Brain microvascular endothelial cell (primary cell): ENCODE results near the gene PLCG2.
A peak's percentile ranks its signal among the peaks of the same experiment; 100 is the strongest.
"Not testable (repeated sequence)": the region's sequence is repeated elsewhere in the genome, so short reads cannot be mapped to it uniquely, and the experiment has no call there.

Experiments used
- DNase-seq: peaks from one replicate; pipeline ENCODE4 v3.0.0-alpha.2; 2020
- H3K27ac ChIP-seq: fragments of 250-450 bp; sonication (Bioruptor Pico); 2 replicates; pipeline ENCODE4 v1.5.1; 2020; ENCODE audit warnings: mild to moderate bottlenecking, moderate library complexity
- H3K27me3 ChIP-seq: fragments of 250-450 bp; sonication (Bioruptor Pico); replicated peaks from 2 replicates; pipeline ENCODE4 v1.5.1; 2020; ENCODE audit warnings: mild to moderate bottlenecking
- H3K36me3 ChIP-seq: fragments of 250-450 bp; sonication (Bioruptor Pico); replicated peaks from 2 replicates; pipeline ENCODE4 v1.5.1; 2020; ENCODE audit warnings: mild to moderate bottlenecking
- H3K4me3 ChIP-seq: 2 replicates; pipeline ENCODE4 v1.5.1; 2011; ENCODE audit warnings: low read depth, mild to moderate bottlenecking, control low read depth, low read length, moderate library complexity
- in situ Hi-C: cut with HindIII; loops from 2 replicates; pipeline ENCODE4 v1.10.0; 2017; ENCODE audit warnings: low sequenced_read_pairs, low pct_ligation_motif_present
- TF ChIP-seq, protein P1 (sequence below): IDR thresholded peaks from 2 replicates; pipeline ENCODE4 v1.5.1; 2011; ENCODE audit warnings: low read depth, mild to moderate bottlenecking, moderate library complexity, low read length, control low read depth, inconsistent platforms; ENCODE audit errors: missing control alignments

The PLCG2 gene

DNA sequence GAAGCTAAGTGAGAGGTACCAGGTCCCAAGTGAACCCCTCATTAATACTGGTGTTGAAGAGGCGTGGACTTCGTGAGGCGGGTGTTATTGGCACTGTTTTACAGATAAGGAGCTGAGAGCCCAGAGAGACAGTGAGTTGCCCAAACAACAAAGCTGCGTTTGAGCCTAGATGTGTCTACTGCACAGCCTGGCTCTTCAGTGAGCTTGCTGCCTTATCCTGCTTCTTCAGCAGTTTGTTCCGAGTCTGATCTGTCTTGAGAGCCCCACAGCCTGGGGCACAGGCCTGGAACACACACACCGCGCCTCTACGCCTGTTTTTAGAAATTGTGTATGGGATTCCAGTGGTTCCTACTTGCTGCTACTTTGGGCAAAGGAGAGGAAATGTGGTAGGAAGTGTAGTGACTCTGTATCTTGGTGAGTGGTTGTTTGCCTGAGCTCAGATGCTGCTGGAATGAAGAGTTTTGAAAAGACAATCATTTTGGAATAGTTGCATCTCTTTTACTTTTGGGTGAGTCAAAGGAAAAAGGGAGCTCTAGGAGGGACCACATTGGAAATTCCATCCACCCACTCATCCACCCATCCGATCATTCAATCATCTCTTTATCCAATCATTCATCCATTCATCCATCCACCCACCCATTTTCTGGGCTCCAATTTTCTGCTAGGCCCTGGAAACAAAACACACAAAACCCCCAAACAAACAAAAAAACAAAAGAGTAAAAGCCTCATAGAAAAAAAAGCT, 22.3 kb upstream of the PLCG2 start:
- TF ChIP-seq, protein P1, sequence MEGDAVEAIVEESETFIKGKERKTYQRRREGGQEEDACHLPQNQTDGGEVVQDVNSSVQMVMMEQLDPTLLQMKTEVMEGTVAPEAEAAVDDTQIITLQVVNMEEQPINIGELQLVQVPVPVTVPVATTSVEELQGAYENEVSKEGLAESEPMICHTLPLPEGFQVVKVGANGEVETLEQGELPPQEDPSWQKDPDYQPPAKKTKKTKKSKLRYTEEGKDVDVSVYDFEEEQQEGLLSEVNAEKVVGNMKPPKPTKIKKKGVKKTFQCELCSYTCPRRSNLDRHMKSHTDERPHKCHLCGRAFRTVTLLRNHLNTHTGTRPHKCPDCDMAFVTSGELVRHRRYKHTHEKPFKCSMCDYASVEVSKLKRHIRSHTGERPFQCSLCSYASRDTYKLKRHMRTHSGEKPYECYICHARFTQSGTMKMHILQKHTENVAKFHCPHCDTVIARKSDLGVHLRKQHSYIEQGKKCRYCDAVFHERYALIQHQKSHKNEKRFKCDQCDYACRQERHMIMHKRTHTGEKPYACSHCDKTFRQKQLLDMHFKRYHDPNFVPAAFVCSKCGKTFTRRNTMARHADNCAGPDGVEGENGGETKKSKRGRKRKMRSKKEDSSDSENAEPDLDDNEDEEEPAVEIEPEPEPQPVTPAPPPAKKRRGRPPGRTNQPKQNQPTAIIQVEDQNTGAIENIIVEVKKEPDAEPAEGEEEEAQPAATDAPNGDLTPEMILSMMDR, result no peak
- no peak for DNase-seq
- Histone ChIP-seq H3K4me3 (no peak overlapping the region), H3K27me3 (no peaks in the 10 kb centered on the region), H3K36me3 (no peaks in the 10 kb centered on the region), H3K27ac (no peak overlapping the region)
- in situ Hi-C loops, result no loop called here

DNA sequence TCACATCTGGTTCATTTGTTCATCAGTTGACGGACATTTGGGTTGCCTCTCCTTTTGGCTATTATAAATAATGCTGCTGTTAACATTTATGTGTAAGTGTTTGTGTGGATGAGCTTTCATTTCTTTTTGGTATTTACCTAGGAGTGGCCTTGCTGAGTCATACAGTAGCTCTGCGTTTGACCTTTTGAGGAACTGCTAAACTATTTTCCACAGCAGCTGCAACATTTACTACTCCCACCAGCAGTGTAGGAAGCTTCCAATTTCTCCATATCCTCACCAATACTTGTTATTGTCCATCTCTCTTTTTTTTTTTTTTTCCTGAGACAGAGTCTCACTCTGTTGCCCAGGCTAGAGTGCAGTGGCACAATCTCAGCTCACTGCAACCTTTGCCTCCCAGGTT, 20.7 kb upstream of the PLCG2 start:
- TF ChIP-seq, protein P1, result no peak
- Histone ChIP-seq H3K27me3 (no peaks in the 10 kb centered on the region), H3K27ac (no peak overlapping the region), H3K4me3 (no peak overlapping the region), H3K36me3 (no peaks in the 10 kb centered on the region)
- in situ Hi-C loops, result no loop called here
- DNase-seq, result peak; percentile 35

DNA sequence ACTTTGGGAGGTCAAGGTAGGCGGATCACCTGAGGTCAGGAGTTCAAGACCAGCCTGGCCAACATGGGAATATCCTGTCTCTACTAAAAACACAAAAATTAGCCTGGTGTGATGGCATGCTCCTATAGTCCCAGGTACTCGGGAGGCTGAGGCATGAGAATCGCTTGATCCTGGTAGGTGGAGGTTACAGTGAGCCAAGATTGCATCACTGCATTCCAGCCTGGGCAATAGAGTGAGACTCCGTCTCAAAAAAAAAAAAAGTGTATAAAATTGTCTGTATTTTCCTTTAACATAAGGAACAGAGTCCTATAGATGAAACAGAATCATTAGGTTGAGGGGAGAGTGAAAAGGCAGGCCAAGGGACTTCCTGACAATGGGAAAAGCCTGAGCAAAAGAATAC, 16.8 kb upstream of the PLCG2 start:
- DNase-seq, H3K27me3 ChIP-seq, H3K27ac ChIP-seq, H3K4me3 ChIP-seq, in situ Hi-C loops, H3K36me3 ChIP-seq: not testable (repeated sequence)

DNA sequence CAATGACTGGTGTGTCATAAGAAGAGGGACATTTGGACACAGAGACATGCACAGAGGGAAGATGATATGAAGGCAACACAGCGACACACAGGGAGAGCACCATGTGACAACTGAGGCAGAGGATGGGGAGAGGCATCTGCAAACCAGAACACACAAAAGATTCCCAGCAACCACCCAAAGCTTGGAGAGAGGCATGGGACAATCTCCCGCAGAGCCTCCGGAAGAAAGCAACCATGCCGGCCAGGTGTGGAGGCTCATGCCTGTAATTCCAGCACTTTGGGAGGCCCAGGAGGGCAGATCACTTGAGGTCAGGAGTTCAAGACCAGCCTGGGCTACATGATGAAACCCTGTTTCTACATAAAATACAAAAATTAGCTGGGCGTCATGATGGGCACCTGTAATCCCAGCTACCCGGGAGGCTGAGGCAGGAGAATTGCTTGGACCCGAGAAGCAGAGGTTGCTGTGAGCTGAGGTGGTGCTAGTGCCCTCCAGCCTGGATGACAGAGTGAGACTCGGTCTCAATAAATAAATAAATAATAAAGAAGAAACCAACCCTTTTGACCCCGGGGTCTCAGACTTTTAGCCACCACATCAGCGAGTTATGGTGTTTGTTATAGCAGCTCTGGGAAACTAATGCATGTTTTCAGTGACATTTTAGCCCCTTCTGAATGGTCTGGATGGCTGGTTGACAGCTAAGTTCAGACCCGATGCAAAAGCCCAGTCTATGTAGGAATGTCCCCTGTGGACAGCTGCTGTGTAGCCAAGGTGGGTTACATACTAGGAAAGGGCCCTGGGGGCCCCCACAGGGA, 13.8 kb upstream of the PLCG2 start:
- Histone ChIP-seq H3K36me3 (no peaks in the 10 kb centered on the region), H3K27ac (no peak overlapping the region), H3K4me3 (no peak overlapping the region), H3K27me3 (peaks cover 4% of the 10 kb centered on the region)
- no peak for DNase-seq
- in situ Hi-C loops, result no loop called here
- TF ChIP-seq, protein P1, result no peak

DNA sequence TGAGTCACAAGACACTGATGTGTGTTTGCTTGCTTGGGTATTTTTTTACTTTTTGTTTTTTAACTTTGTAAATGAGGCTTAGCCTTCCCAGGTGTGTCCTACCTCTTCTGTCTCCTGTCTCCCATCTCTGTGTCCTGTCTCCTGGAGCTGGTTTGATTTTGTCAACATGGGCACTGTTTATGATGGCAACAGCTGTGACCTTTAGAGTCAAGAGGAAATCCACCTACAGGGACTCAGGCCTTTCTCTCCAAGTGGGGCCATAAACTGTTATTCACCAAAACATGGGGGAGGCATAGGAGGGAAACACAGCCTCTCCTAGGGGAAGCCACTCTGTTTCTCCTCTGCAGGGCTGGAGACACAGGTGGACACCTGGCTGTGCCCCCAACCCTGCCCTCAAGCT, 13.1 kb upstream of the PLCG2 start:
- in situ Hi-C loops, result no loop called here
- H3K36me3 ChIP-seq, result no peaks in the 10 kb centered on the region
- H3K4me3 ChIP-seq, result no peak overlapping the region
- peaks cover 4% of the 10 kb centered on the region for H3K27me3 ChIP-seq
- no peak overlapping the region for H3K27ac ChIP-seq
- TF ChIP-seq, protein P1, result no peak
- no peak for DNase-seq

DNA sequence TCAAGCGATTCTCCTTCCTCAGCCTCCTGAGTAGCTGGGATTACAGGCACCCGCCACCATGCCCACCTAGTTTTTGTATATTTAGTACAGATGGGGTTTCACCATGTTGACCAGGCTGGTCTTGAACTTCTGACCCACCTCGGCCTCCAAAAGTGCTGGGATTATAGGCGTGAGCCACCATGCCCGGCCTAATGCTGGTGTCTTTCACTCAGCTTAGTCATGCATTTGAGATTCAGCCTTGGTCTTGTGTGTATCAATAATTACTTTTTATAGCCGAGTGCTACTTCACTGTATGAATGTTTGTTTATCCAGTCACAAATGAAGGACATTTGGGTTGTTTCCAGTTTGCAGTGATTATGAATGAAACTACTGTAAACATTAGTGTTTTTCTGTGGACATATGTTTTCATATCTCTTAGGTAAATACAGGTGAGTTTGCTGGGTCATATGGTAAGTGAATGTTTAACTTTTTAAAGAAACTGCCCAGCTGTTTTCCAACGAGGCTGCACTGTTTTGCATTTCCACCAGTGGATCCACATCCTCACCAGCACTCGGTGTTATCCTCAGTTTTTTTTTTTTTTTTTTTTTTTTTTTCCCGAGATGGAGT, 11.0 kb upstream of the PLCG2 start:
- Histone ChIP-seq H3K4me3 (no peak overlapping the region), H3K36me3 (no peaks in the 10 kb centered on the region), H3K27ac (no peak overlapping the region), H3K27me3 (peaks cover 4% of the 10 kb centered on the region)
- in situ Hi-C loops, result no loop called here
- TF ChIP-seq, protein P1, result no peak
- DNase-seq, result no peak
